ENCODE data around the gene RIPK3. TPM values are rescaled to one million over a fixed set of nuclear protein-coding genes. Genes with fewer than 3 reads are reported as not detected.

RIPK3 gene
- total and polyA plus RNA-seq, 2 of the 8 experiments (the other 6 are each of a cell fraction or from before 2014, with no cell fraction given) = 0.24 to 0.39 TPM

DNA sequence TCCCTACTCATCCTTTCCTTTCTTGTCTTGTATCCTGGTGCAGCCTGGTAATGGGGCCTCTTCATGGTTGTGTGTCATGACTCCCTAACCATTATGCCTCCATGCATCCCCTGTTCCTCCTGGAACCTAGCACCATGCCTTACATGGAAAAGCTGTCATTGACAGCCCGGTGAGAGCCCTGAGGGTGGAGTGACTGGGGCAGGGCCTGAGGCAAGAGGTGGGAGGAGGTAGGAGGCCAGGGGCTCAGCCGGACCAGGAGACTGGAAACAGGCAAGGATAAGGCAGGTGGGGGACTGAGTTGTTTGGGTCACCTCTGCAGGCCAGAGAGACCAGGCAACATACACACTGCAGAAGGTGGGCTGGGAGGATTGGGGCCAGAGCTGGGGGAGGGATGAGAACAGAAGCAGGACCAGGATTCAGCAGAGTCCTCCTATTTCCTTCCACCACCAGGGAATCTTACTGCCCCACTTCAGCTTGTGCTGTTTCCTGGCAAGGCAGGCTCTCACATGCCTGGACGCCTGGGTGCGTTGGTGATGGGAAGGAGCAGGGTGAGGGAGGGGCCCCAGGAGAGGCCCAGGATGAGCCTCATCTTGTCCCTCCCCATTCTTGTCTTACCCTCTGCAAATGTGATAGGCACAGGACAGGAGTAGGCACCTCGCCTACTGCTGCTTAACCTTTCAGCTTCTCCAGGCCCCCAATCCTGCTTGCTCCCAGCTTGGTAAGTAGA, 30.1 kb downstream of the RIPK3 start, which contains the start of gene LTB4R2 (continued):
- no peak for TF ChIP-seq CHD7 (IDR thresholded peaks at IDR 0.05; ENCODE audit: insufficient replicate concordance, low read length)
- TF ChIP-seq SIRT6 (IDR thresholded peaks at IDR 0.05; ENCODE audit: low read length) = no peak
- no peak for TF ChIP-seq TEAD4 (IDR thresholded peaks at IDR 0.05; ENCODE audit: low read depth, low read length)
- no peak for TF ChIP-seq SIN3A (conservative IDR thresholded peaks at IDR 0.05 in 1 of 2, IDR thresholded peaks at IDR 0.05 in 1 of 2; ENCODE audit: low read depth in 1 of 2, low read length in 2 of 2)
